Eye (tissue), 1 donor: ENCODE data around the gene TFPT.
A peak's percentile ranks its signal among the peaks of the same experiment; 100 is the strongest.

ENCODE experiments used
- DNase-seq: peaks from one replicate; pipeline ENCODE4 v3.0.0-alpha.2; 2015

Gene TFPT

DNA sequence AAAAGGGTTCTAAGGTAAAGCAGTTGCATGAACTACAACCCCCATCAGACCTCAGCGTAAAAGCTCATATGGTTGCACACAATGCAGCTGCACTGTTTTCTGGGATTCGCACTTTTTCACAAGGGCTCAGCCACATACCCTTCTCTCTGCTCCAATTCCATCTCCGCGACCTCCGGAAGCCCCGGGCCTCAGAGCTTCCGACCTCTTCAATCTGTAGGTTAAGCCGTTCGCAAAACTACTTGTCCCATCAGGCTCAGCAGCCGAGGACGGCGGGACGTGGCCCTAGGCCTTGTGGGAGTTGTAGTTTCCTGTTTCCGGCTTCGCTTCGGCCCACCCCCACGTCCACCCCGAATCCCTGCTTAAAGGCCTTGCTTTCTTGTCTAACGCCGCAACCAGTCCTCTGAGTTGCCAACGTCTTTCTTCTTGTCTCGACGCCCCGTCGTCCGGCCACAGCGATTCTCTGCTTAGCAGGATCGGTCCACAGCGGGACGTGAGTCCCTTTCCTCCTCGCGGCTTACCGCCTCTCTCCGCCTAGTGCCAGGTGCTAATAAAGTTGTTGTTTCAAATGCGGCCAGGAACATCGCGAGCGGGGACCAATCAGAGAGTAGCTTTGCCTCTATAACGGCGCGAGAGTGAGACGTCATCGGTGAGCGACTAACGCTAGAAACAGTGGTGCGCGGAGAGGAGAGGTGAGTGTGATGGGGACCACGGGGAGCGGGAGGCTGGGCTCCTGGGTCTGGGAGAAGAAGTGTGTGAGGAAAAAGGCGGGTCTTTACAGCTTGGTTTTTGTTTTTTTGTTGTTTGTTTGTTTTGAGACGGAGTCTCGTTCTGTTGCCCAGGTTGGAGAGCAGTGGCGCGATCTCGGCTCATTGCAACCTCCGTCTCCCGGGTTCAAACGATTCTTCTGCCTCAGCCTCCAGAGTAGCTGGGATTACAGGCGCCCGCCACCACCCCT, at the start of gene TFPT, which contains the start of gene PRPF31:
Gene TFPT, minus strand, starts transcription at position 549 of the 955 bp plus-strand sequence. Its CDS starts 388 bp downstream, at position 161.
Gene PRPF31, plus strand, starts transcription at position 646 of the 955 bp plus-strand sequence. CDS start 2,525 bp downstream, outside the sequence.
- DNase-seq, result peak; percentile 100

- DNase-seq, result no peak
These were observed 49.8 kb upstream of the TFPT start for GRCh38 chr19:54165222-54165621.

- DNase-seq, result peak; percentile 28
These were observed 49.1 kb upstream of the TFPT start for GRCh38 chr19:54164369-54165068.

DNA sequence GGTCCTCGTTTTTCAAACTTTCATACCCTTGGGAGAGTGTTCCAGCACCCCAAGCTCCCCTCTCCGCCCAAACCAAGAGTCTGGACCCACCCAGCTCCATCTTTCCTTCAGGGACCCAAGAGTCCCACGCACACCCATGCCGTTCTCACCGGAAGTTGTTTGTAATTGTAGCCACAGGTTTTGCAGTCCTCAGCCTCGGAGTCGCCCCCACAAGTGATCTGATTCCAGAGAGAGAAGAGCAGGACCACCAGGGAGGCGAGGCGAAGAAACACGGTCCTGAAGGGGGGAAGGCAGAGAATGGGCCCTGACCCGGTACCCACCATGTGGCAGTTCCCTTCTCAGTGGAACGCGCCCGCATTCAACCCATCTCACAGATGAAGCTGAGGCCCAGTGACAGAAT, 47.4 kb upstream of the TFPT start:
- DNase-seq, result no peak

DNA sequence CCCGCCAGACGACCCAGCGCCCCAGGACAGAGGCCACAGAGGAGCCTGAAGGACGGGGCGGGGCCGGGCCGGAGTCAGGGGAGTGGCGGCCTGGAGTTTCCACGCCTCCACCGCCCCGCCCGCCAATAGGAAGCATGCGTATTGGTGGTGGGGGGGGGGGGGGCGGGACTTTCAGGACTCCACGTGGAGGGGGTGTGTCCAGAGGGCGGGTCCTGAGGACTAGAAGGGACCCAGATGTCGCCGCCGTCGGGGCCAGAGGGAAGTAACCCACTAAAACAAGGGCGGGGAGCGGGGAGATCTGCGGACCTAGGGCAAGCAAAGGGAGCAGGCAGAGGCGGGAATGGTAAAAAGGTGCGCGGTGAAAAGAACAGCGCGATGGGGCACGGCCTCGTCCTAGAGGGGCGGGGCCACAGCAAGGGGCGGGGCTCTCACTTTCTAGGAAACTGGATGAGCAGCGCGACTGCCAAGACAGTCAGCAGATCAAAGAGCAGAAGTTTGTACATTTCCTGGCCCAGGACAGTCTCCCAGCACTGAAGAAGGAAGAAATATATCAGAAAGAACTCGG, 46.9 kb upstream of the TFPT start:
- peak; percentile 67 for DNase-seq

- peak; percentile 12 for DNase-seq
These were observed 45.4 kb upstream of the TFPT start for GRCh38 chr19:54160854-54161253.

- DNase-seq, result no peak
These were observed 44.8 kb upstream of the TFPT start for GRCh38 chr19:54160182-54160811.

GRCh38 chr19:54159352-54160181, 44.1 kb upstream of the TFPT start, which contains the start of gene LENG1:
Gene LENG1 (minus strand): TSS chr19:54159721. CDS start chr19:54159695, 26 bp downstream.
- DNase-seq, result peak; percentile 100

GRCh38 chr19:54158812-54159351, 43.4 kb upstream of the TFPT start:
- DNase-seq, result no peak

GRCh38 chr19:54156953-54157352, 41.5 kb upstream of the TFPT start:
- peak; percentile 13 for DNase-seq

GRCh38 chr19:54156490-54156889, 41.0 kb upstream of the TFPT start:
- DNase-seq, result no peak

- no peak for DNase-seq
These were observed 40.2 kb upstream of the TFPT start for GRCh38 chr19:54155694-54156093.

GRCh38 chr19:54154603-54155345, 39.3 kb upstream of the TFPT start:
- DNase-seq, result no peak

- DNase-seq, result no peak
These were observed 38.4 kb upstream of the TFPT start for GRCh38 chr19:54153731-54154326.

DNA sequence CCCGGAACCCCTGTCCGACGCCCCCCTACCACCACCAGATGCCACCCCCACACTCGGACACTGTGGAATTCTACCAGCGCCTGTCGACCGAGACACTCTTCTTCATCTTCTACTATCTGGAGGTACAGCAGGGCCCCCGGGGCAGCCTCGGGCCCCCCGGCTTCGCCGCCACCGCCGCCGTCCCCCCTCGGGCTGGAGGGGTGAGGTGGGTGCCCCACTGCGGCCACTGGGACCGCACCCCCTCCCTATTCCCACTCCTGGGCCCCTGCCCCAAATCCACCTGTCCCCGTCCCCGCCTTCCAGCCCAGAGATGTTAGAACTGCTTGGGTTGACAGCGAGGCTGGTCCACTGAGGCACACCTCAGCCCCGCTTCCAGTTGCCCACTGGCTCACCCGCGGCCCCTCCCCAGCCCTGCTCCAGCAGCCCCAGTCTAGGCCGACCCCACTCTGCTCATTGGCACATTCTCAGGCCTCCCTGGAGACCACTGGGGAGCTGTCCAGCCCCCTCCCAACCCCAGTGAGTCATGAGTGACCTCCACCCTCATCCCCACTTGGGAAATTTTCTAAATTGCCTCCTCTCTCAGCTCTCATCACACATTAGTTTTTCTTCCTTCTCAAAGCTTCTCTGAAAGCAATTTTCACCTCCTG, 37.5 kb upstream of the TFPT start:
- no peak for DNase-seq

- no peak for DNase-seq
These were observed 36.8 kb upstream of the TFPT start for GRCh38 chr19:54152267-54152666.

DNA sequence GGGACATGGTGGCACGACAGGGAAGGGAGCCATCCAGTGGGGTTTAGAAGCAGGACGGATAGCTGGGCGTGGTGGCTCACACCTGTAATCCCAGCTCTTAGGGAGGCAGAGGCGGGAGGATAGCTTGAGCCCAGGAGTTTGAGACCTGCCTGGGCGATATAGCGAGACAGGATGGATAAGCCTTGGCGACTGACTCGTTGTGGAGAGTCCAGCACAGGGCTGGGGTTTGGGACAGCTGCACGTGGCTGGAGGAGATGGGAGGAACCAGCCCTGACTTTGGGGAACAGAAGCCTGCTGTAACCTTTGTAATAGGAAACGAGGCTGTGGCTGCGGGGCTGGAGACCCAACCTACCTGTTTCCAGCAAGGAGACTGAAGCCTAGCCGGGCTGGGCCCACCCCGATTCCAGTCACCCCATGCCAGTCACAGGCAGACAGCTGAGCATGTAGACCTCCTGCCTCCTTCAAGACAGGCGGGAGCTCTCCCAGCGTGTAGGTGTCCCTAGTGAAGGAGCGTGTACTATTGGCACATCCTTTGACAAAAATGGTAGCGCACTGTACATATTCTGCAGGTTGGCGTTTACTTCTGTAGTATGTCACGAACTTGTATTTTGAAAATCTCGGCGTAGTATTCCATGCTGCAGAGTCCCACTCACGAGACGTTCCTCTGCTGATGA, 36.0 kb upstream of the TFPT start:
- no peak for DNase-seq

DNA sequence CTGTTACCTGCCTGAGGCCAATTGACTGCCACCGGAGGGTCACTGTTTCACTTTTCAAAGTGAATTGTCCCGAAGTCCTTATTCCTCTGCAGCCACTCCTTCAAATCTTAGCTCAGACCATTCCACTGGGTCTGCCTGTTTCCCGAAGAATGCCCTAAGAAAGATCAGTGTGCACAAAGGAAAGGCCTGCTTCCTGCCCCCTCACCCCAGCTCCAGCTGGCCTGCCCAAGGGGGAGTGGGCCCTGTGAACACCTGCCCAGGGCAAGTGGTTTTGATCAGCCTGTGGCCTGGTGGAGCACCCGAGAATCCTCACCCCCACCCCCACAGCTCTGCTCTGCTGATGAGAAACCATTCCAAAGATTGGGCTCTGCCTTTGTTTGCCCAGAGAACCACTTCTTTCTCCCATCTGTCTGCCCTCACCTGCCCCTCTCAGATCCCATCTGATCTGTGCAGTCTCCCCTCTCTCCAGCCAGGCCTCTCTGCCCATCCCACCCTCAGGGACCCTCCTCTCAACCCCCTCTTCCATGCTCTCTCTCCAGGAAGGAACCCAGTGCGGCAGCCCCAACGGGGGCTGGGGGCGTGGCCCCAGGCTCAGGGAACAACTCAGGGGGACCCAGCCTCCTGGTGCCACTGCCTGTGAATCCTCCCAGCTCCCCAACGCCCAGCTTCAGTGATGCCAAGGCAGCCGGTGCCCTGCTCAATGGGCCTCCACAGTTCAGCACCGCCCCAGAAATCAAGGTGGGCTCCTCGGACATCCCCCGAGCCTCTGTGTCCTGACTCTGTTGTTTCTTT, 33.8 kb upstream of the TFPT start:
- DNase-seq, result no peak
